Endothelial cell of umbilical vein (primary cell): ENCODE data around the gene CDH23. TPM values are rescaled to one million over a fixed set of nuclear protein-coding genes. Genes with fewer than 3 reads are reported as not detected.

Source experiments
- BruUV-seq: library from RNA; stranded (reverse); fragments of 400-500 nt; replicated peaks from 2 replicates; lab custom pipeline; 2021; lab: Mats Ljungman, UMichigan
- CTCF ChIA-PET: fragments of 300-600, 350-600 bp; sonication (Branson Sonifier 250); formaldehyde crosslinking; loops from one replicate; lab custom pipeline; 2021; ENCODE audit warnings: antibody characterized with exemption, inconsistent platforms; lab: Charles Lee
- POLR2A ChIA-PET: fragments of 300-600, 350-600 bp; sonication (Branson Sonifier 250); formaldehyde crosslinking; loops from one replicate; lab custom pipeline; 2021; ENCODE audit warnings: antibody characterized with exemption, inconsistent platforms; lab: Charles Lee
- DNase-seq: peaks from one replicate; pipeline ENCODE4 v3.0.0-alpha.2; 2011; ENCODE audit warnings: low read depth, low spot score
- FAIRE-seq: peaks from 2 replicates; lab custom pipeline; 2011; peaks lifted over from hg19 to GRCh38; lab: Jason Lieb, UNC
- H2AFZ ChIP-seq: 2 replicates; pipeline ENCODE4 v1.6.0; 2012; ENCODE audit warnings: low read depth, low read length, control low read depth, inconsistent platforms
- H3K27ac ChIP-seq: 2 replicates; pipeline ENCODE4 v1.5.1; 2011; ENCODE audit warnings: low read depth, mild to moderate bottlenecking, control low read depth, low read length, moderate library complexity; ENCODE audit not compliant: insufficient read depth
- H3K27me3 ChIP-seq, 2 experiments: 2 replicates each; pipeline versions ENCODE4 v1.6.0 to v1.6.1; 2011; ENCODE audit warnings: low read length in 2 of 2, mixed read lengths in 1 of 2; ENCODE audit not compliant: control insufficient read depth in 2 of 2, insufficient read depth in 2 of 2
- H3K36me3 ChIP-seq, 2 experiments: 2 replicates in 1 of 2; 3 replicates in 1 of 2; pipeline ENCODE4 v1.5.1; 2011; ENCODE audit warnings: low read length in 2 of 2, mild to moderate bottlenecking in 1 of 2, moderate library complexity in 1 of 2; ENCODE audit not compliant: control insufficient read depth in 2 of 2, insufficient read depth in 2 of 2; ENCODE audit errors: extremely low read depth in 1 of 2
- H3K4me1 ChIP-seq: 3 replicates; pipeline ENCODE4 v1.5.1; 2011; ENCODE audit warnings: mild to moderate bottlenecking, low read length; ENCODE audit not compliant: control insufficient read depth, insufficient read depth; ENCODE audit errors: extremely low read depth
- H3K4me2 ChIP-seq: 2 replicates; pipeline ENCODE4 v1.6.1; 2011; ENCODE audit warnings: low read length, control low read depth, mixed read lengths; ENCODE audit not compliant: insufficient read depth
- H3K4me3 ChIP-seq, 3 experiments: fragments of 200-600 bp in 1 of 3; sonication (generic), shearing (Covaris generic) in 1 of 3; replicated peaks in 1 of 3; 2 replicates each; pipeline ENCODE4 v1.5.1; 2011 to 2016; ENCODE audit warnings: control low read depth in 3 of 3, low read length in 3 of 3, mild to moderate bottlenecking in 2 of 3, inconsistent platforms in 1 of 3, low read depth in 1 of 3, moderate library complexity in 1 of 3; ENCODE audit not compliant: insufficient read depth in 1 of 3
- H3K79me2 ChIP-seq: 2 replicates; pipeline ENCODE4 v1.6.0; 2012; ENCODE audit warnings: low read length, inconsistent platforms; ENCODE audit not compliant: control insufficient read depth, insufficient read depth
- H3K9ac ChIP-seq: replicated peaks from 2 replicates; pipeline ENCODE3; 2011; ENCODE audit warnings: low read length, control low read depth; ENCODE audit not compliant: insufficient read depth; ENCODE audit errors: extremely low read depth
- H3K9me1 ChIP-seq: replicated peaks from 3 replicates; pipeline ENCODE4 v1.6.0; 2011; ENCODE audit warnings: mild to moderate bottlenecking, low read length; ENCODE audit not compliant: control insufficient read depth, insufficient read depth; ENCODE audit errors: extremely low read depth
- H3K9me3 ChIP-seq: replicated peaks from 2 replicates; pipeline ENCODE4 v1.5.1; 2012; ENCODE audit warnings: low read length, inconsistent platforms; ENCODE audit not compliant: control insufficient read depth, insufficient read depth
- H4K20me1 ChIP-seq: replicated peaks from 2 replicates; pipeline ENCODE3; 2011; ENCODE audit warnings: mild to moderate bottlenecking, low read length; ENCODE audit not compliant: control insufficient read depth, insufficient read depth; ENCODE audit errors: extremely low read depth
- EZH2 ChIP-seq: IDR thresholded peaks from 2 replicates; pipeline ENCODE4 v1.6.1; 2012; ENCODE audit warnings: borderline replicate concordance, low read depth, mild to moderate bottlenecking, moderate library complexity, low read length, inconsistent platforms; ENCODE audit not compliant: severe bottlenecking
- FOS ChIP-seq: IDR thresholded peaks from 2 replicates; pipeline ENCODE4 v1.6.1; 2011; ENCODE audit warnings: mild to moderate bottlenecking, low read length, moderate library complexity, borderline replicate concordance; ENCODE audit not compliant: insufficient read depth
- GATA2 ChIP-seq: IDR thresholded peaks from 2 replicates; pipeline ENCODE4 v1.7.0; 2011; ENCODE audit warnings: low read depth, mild to moderate bottlenecking, moderate library complexity, mixed read lengths, low read length; ENCODE audit not compliant: insufficient read length, insufficient read depth
- JUN ChIP-seq: IDR thresholded peaks from 2 replicates; pipeline ENCODE4 v1.6.1; 2011; ENCODE audit warnings: borderline replicate concordance, low read depth; ENCODE audit not compliant: insufficient read length, insufficient read depth
- MYC ChIP-seq: IDR thresholded peaks from one replicate; pipeline ENCODE4 v1.6.1; 2011; ENCODE audit warnings: mild to moderate bottlenecking, low read depth, low read length
- POLR2A ChIP-seq: IDR thresholded peaks from 2 replicates; pipeline ENCODE4 v1.6.1; 2012; ENCODE audit warnings: low read depth, mild to moderate bottlenecking, control low read depth, low read length
- POLR2AphosphoS5 ChIP-seq: IDR thresholded peaks from 2 replicates; pipeline ENCODE4 v1.6.1; 2012; ENCODE audit warnings: low read depth, mild to moderate bottlenecking, control low read depth, low read length, moderate library complexity; ENCODE audit not compliant: insufficient read depth
- dilution Hi-C: fragments of 300-500 bp; cut with MboI; formaldehyde crosslinking; loops from one replicate; pipeline ENCODE4 v1.15.0; 2019; ENCODE audit warnings: low sequenced_read_pairs; ENCODE audit not compliant: extremely low pct_ligation_motif_present
- intact Hi-C: fragments of 100-400 bp; cut with micrococcal nuclease; formaldehyde crosslinking; loops from one replicate; pipeline ENCODE4 v1.10.0; 2022
- polyA plus RNA-seq, 4 experiments: library from polyadenylated mRNA; depleted of rRNA in 3 of 4; stranded (reverse) in 3 of 4; unstranded in 1 of 4; fragments of >200 nt; gene quantifications; 2 replicates each; pipeline versions ENCODE4 v1.2.1 to v1.2.3, GENCODE V29; 2011 to 2012; ENCODE audit warnings: missing spikeins in 1 of 4
- total RNA-seq: library from RNA; stranded (reverse); gene quantifications from 2 replicates; pipeline ENCODE4 v1.2.3, GENCODE V29; 2021
- TF ChIP-seq, protein P1 (sequence below), 2 donors: IDR thresholded peaks; 1 replicate in 1 of 2; 2 replicates in 1 of 2; pipeline ENCODE4 v1.5.1; 2011; ENCODE audit warnings: low read length in 2 of 2, mild to moderate bottlenecking in 2 of 2, moderate library complexity in 2 of 2, control low read depth in 1 of 2, inconsistent platforms in 1 of 2, low read depth in 1 of 2; ENCODE audit not compliant: insufficient read depth in 1 of 2; ENCODE audit errors: extremely low read depth in 1 of 2
- TF ChIP-seq, protein P2 (sequence below): IDR thresholded peaks from 2 replicates; pipeline ENCODE4 v1.6.1; 2011; ENCODE audit not compliant: insufficient read depth, insufficient read length

Gene CDH23
- total and polyA plus RNA-seq, 2 donors (not counting 3 experiments of a cell fraction or from before 2014, with no cell fraction given): not detected

DNA sequence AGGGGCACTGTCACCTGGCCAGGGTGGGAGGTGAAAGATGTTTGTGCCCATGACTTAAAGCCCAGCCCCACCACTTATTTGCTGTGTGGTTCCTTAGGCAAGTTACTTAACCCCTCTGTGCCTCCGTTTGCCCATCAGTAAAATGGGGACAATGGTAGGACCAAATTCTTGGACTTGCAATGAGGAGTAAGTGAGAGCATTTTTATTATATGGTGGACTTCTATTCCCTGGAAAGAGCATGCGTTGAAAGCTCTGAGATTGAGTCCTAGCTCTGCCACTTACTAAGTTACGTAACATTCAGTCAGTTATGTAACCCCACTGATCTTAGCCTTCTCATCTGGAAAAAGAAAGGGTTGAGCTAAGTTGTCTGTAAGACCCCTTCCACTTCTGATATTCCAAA, 357.8 kb downstream of the CDH23 start:
- TF ChIP-seq JUN (no peak), MYC (no peak)
- ChIA-PET CTCF (no interaction called here), POLR2A (interaction anchor here (1.2 kb wide), 1 partner anchor 11 kb away, joined by 3 read pairs; no protein-coding TSS in a partner anchor)
- Histone ChIP-seq H3K9me3 (no peaks in the 10 kb centered on the region), H3K36me3 (no peaks in the 10 kb centered on the region), H3K9me1 (no peaks in the 10 kb centered on the region), H3K4me1 (no peaks in the 10 kb centered on the region), H3K4me2 (no peak overlapping the region), H3K9ac (no peak overlapping the region), H3K79me2 (no peaks in the 10 kb centered on the region), H3K27ac (no peak overlapping the region), H4K20me1 (no peaks in the 10 kb centered on the region), H2AFZ (no peak overlapping the region), H3K4me3 (no peak overlapping the region), H3K27me3 (peaks cover 6 to 9% of the 10 kb centered on the region in 2 experiments)
- FAIRE-seq (no peak), DNase-seq (no peak)
- no TSS peak for BruUV-seq
- intact Hi-C loops (no loop called here), dilution Hi-C loops (no loop called here)

DNA sequence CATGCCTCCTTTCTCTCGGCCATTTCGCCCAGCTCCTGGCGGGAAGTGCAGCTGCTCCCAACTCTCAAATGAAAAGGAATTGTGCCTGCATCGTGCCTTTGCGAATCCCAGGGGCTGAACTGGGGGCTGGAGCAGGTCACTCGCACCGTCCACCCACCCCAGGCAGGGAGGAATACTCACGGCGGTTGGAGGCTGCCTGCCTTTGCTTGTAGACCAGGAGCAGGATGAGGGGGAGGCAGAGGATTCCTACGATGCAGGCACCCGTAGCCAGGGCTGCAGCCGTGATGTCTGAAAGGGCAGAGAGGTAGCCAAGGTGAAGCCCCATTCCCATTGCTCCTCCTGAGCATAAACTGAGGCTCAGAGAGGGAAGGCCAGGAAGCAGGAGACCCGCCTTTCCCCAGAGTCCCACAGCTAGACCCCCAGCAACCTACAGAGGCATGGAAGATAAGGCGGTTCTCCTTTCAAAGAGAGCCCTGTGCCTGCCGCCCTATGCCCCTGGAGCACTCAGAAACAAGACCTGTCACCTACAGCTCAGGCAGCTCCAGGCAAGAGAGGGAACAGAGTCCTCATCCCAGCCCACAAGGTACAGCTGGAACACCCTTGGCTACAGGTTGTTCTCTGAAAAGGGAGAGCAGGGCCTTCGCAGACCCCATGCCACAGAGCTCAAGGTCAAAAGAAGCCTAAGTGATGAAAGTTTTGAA, 358.6 kb downstream of the CDH23 start:
- BruUV-seq: no TSS peak
- H3K4me2 ChIP-seq: no peak overlapping the region
- TF ChIP-seq MYC: no peak
- TF ChIP-seq POLR2A: no peak
- TF ChIP-seq, protein P1, sequence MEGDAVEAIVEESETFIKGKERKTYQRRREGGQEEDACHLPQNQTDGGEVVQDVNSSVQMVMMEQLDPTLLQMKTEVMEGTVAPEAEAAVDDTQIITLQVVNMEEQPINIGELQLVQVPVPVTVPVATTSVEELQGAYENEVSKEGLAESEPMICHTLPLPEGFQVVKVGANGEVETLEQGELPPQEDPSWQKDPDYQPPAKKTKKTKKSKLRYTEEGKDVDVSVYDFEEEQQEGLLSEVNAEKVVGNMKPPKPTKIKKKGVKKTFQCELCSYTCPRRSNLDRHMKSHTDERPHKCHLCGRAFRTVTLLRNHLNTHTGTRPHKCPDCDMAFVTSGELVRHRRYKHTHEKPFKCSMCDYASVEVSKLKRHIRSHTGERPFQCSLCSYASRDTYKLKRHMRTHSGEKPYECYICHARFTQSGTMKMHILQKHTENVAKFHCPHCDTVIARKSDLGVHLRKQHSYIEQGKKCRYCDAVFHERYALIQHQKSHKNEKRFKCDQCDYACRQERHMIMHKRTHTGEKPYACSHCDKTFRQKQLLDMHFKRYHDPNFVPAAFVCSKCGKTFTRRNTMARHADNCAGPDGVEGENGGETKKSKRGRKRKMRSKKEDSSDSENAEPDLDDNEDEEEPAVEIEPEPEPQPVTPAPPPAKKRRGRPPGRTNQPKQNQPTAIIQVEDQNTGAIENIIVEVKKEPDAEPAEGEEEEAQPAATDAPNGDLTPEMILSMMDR (IDR thresholded peaks at IDR 0.05; ENCODE audit: extremely low read depth in 1 of 2, insufficient read depth in 1 of 2, low read depth in 1 of 2, low read length in 2 of 2): no peak
- TF ChIP-seq GATA2: no peak
- no peak for TF ChIP-seq JUN
- TF ChIP-seq EZH2: no peak
- no peak for TF ChIP-seq POLR2AphosphoS5
- TF ChIP-seq, protein P2, sequence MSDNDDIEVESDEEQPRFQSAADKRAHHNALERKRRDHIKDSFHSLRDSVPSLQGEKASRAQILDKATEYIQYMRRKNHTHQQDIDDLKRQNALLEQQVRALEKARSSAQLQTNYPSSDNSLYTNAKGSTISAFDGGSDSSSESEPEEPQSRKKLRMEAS: no peak
- no peak for TF ChIP-seq FOS
- H3K4me1 ChIP-seq: no peaks in the 10 kb centered on the region
- H3K9me3 ChIP-seq: no peaks in the 10 kb centered on the region
- H4K20me1 ChIP-seq: no peaks in the 10 kb centered on the region
- ChIA-PET CTCF (no interaction called here), POLR2A (interaction anchor here (1.2 kb wide), 1 partner anchor 10 kb away, joined by 3 read pairs; no protein-coding TSS in a partner anchor)
- intact Hi-C loops: no loop called here
- dilution Hi-C loops: no loop called here
- H3K27me3 ChIP-seq: peaks cover 6 to 9% of the 10 kb centered on the region in 2 experiments
- no peak for FAIRE-seq
- no peak overlapping the region for H3K27ac ChIP-seq
- H2AFZ ChIP-seq: no peak overlapping the region
- DNase-seq: no peak
- H3K36me3 ChIP-seq: no peaks in the 10 kb centered on the region
- H3K9ac ChIP-seq: no peak overlapping the region
- no peak overlapping the region for H3K4me3 ChIP-seq
- H3K9me1 ChIP-seq: no peaks in the 10 kb centered on the region
- no peaks in the 10 kb centered on the region for H3K79me2 ChIP-seq
